Transverse colon (tissue), 4 donors: ENCODE results near the gene EP300. TPM values are rescaled to one million over a fixed set of nuclear protein-coding genes. Genes with fewer than 3 reads are reported as not detected.
"Not testable (repeated sequence)": the region's sequence is repeated elsewhere in the genome, so short reads cannot be mapped to it uniquely, and the experiment has no call there.

ENCODE experiments used
- DNase-seq: peaks from one replicate; pipeline ENCODE4 v3.0.0-alpha.2; 2019
- H3K27ac ChIP-seq, 4 donors: fragments of 200-600 bp; sonication (generic); 2 replicates each; pipeline ENCODE4 v1.5.1; 2016 to 2018; ENCODE audit warnings: inconsistent platforms in 4 of 4
- H3K27me3 ChIP-seq: fragments of 200-600 bp; sonication (generic); 2 replicates; pipeline ENCODE4 v1.5.1; 2017; ENCODE audit warnings: inconsistent platforms
- H3K36me3 ChIP-seq, 4 donors: fragments of 200-600 bp; sonication (generic); 2 replicates each; pipeline ENCODE4 v1.5.1; 2017 to 2019; ENCODE audit warnings: inconsistent platforms in 4 of 4
- H3K4me1 ChIP-seq, 4 donors: fragments of 200-600 bp; sonication (generic); 2 replicates each; pipeline ENCODE4 v1.5.1; 2017 to 2020; ENCODE audit warnings: inconsistent platforms in 4 of 4
- H3K4me3 ChIP-seq, 4 donors: fragments of 200-600 bp; sonication (generic); 1 replicate in 1 of 4; 2 replicates in 3 of 4; pipeline versions ENCODE4 v1.5.1 to v1.6.1; 2017 to 2019; ENCODE audit warnings: inconsistent platforms in 4 of 4
- H3K9me3 ChIP-seq, 2 donors: fragments of 200-600 bp; sonication (generic); 2 replicates each; pipeline ENCODE4 v1.5.1; 2017 to 2019; ENCODE audit warnings: inconsistent platforms in 2 of 2
- EP300 ChIP-seq: sonication (generic); formaldehyde crosslinking; IDR thresholded peaks from one replicate; pipeline ENCODE4 v1.6.1; 2017; ENCODE audit warnings: antibody characterized with exemption, low read depth
- POLR2A ChIP-seq: fragments of 450-650 bp; IDR thresholded peaks from one replicate; pipeline ENCODE4 v1.6.1; 2016; ENCODE audit warnings: antibody characterized with exemption, mild to moderate bottlenecking, moderate library complexity
- POLR2AphosphoS5 ChIP-seq, 3 donors: sonication (generic); formaldehyde crosslinking; IDR thresholded peaks; one replicate each; pipeline ENCODE4 v1.6.1; 2016; ENCODE audit warnings: antibody characterized with exemption in 3 of 3
- WGBS, 2 donors: methylation state at CpG; one replicate each; pipeline ENCODE4 v1.1.5; 2018; ENCODE audit warnings: low coverage in 1 of 2; 5-methylcytosine and 5-hydroxymethylcytosine counted together
- in situ Hi-C, 4 donors: fragments of 200-750 bp; cut with MboI; loops; one replicate each; pipeline versions ENCODE4 v1.15.0 to v1.15.1; 2017; ENCODE audit warnings: low sequenced_read_pairs in 3 of 4, low pct_ligation_motif_present in 1 of 4, low pct_unique_long_range_greater_than_20kb in 1 of 4
- intact Hi-C: fragments of 100-400 bp; cut with DNase I; formaldehyde crosslinking; loops from one replicate; pipeline ENCODE4 v1.15.1; 2023; ENCODE audit warnings: low total_unique reads
- total RNA-seq, 4 donors: library from RNA; depleted of rRNA; stranded (reverse); fragments of >200 nt; gene quantifications; one replicate each; pipeline ENCODE4 v1.1.0, GENCODE V29; 2016
- TF ChIP-seq, protein P1 (sequence below), 5 experiments: fragments of 200-600 bp in 3 of 5; fragments of 450-650 bp in 2 of 5; sonication (generic) in 3 of 5; IDR thresholded peaks; 1 replicate in 2 of 5; 2 replicates in 3 of 5; pipeline ENCODE4 v1.5.1; 2016 to 2017; ENCODE audit warnings: antibody characterized with exemption in 5 of 5, inconsistent platforms in 3 of 5, mild to moderate bottlenecking in 2 of 5, moderate library complexity in 1 of 5

EP300 gene
- total RNA-seq, 4 donors from 2014 or later, result 80.6 to 119 (median 91.6) TPM

DNA sequence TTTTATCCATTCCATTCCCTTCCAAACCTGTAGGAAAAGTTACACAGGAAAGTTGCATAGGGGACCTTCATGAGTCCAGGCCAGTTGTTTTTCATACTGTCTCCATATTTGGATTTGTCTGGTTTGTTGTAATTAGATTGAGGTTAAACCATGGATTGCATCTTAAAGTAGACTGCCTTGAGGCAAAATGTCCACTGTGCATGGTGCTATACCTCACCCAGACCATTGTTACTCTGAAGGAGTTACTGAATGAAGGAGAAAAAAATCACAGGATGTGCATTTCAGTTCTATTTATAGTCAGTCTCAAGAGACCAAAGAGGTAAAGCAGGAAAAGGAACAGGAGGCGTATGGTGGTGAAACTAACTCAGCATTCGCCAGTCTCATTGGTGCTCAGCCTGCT, 83.2 kb downstream of the EP300 start:
- H3K36me3 ChIP-seq, result peaks cover 0 to 73% (median 36%) of the 10 kb centered on the region in 4 donors
- H3K4me1 ChIP-seq, result no peaks in the 10 kb centered on the region
- H3K9me3 ChIP-seq, result no peaks in the 10 kb centered on the region
- in situ Hi-C loops, result no loop called here
- DNase-seq, result no peak
- no peak overlapping the region for H3K27ac ChIP-seq
- intact Hi-C loops, result no loop called here
- H3K4me3 ChIP-seq, result no peak overlapping the region
- TF ChIP-seq POLR2AphosphoS5 (IDR thresholded peaks at IDR 0.05), result no peak
- TF ChIP-seq EP300, result no peak
- TF ChIP-seq POLR2A, result no peak
- TF ChIP-seq, protein P1, sequence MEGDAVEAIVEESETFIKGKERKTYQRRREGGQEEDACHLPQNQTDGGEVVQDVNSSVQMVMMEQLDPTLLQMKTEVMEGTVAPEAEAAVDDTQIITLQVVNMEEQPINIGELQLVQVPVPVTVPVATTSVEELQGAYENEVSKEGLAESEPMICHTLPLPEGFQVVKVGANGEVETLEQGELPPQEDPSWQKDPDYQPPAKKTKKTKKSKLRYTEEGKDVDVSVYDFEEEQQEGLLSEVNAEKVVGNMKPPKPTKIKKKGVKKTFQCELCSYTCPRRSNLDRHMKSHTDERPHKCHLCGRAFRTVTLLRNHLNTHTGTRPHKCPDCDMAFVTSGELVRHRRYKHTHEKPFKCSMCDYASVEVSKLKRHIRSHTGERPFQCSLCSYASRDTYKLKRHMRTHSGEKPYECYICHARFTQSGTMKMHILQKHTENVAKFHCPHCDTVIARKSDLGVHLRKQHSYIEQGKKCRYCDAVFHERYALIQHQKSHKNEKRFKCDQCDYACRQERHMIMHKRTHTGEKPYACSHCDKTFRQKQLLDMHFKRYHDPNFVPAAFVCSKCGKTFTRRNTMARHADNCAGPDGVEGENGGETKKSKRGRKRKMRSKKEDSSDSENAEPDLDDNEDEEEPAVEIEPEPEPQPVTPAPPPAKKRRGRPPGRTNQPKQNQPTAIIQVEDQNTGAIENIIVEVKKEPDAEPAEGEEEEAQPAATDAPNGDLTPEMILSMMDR (IDR thresholded peaks at IDR 0.05), result no peak
- H3K27me3 ChIP-seq, result no peaks in the 10 kb centered on the region
- WGBS, 2 donors, result 83 to 88% methylated on average over 2 of the region's 2 CpGs

DNA sequence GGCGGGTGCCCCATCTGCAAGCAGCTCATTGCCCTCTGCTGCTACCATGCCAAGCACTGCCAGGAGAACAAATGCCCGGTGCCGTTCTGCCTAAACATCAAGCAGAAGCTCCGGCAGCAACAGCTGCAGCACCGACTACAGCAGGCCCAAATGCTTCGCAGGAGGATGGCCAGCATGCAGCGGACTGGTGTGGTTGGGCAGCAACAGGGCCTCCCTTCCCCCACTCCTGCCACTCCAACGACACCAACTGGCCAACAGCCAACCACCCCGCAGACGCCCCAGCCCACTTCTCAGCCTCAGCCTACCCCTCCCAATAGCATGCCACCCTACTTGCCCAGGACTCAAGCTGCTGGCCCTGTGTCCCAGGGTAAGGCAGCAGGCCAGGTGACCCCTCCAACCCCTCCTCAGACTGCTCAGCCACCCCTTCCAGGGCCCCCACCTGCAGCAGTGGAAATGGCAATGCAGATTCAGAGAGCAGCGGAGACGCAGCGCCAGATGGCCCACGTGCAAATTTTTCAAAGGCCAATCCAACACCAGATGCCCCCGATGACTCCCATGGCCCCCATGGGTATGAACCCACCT, 84.7 kb downstream of the EP300 start:
- intact Hi-C loops, result no loop called here
- 93% methylated on average over 3 to 15 of the region's 15 CpGs for WGBS, 2 donors

DNA sequence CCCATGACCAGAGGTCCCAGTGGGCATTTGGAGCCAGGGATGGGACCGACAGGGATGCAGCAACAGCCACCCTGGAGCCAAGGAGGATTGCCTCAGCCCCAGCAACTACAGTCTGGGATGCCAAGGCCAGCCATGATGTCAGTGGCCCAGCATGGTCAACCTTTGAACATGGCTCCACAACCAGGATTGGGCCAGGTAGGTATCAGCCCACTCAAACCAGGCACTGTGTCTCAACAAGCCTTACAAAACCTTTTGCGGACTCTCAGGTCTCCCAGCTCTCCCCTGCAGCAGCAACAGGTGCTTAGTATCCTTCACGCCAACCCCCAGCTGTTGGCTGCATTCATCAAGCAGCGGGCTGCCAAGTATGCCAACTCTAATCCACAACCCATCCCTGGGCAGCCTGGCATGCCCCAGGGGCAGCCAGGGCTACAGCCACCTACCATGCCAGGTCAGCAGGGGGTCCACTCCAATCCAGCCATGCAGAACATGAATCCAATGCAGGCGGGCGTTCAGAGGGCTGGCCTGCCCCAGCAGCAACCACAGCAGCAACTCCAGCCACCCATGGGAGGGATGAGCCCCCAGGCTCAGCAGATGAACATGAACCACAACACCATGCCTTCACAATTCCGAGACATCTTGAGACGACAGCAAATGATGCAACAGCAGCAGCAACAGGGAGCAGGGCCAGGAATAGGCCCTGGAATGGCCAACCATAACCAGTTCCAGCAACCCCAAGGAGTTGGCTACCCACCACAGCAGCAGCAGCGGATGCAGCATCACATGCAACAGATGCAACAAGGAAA, 85.4 kb downstream of the EP300 start:
- intact Hi-C loops (no loop called here), in situ Hi-C loops (no loop called here)
- TF ChIP-seq EP300 (no peak), POLR2AphosphoS5 (IDR thresholded peaks at IDR 0.05) (no peak), POLR2A (no peak)
- TF ChIP-seq, protein P1 (IDR thresholded peaks at IDR 0.05), result no peak
- H3K27ac ChIP-seq, result no peak overlapping the region
- no peak overlapping the region for H3K4me3 ChIP-seq
- peaks cover 0 to 8% (median 3%) of the 10 kb centered on the region in 4 donors for H3K4me1 ChIP-seq
- H3K27me3 ChIP-seq, result no peaks in the 10 kb centered on the region
- WGBS, 2 donors, result 94% methylated on average over 9 of the region's 9 CpGs; no CpG with 5 or more reads in 1 of the 2 donors
- no peak for DNase-seq
- no peaks in the 10 kb centered on the region for H3K9me3 ChIP-seq
- peaks cover 0 to 59% (median 29%) of the 10 kb centered on the region in 4 donors for H3K36me3 ChIP-seq

More for the DNA sequence above, 84.7 kb downstream of the EP300 start:
- TF ChIP-seq, protein P1 (IDR thresholded peaks at IDR 0.05), result no peak
- in situ Hi-C loops, result no loop called here
- Histone ChIP-seq H3K4me1 (peaks cover 0 to 8% (median 3%) of the 10 kb centered on the region in 4 donors), H3K4me3 (no peak overlapping the region), H3K36me3 (peaks cover 0 to 65% (median 32%) of the 10 kb centered on the region in 4 donors), H3K9me3 (no peaks in the 10 kb centered on the region), H3K27ac (no peak overlapping the region), H3K27me3 (no peaks in the 10 kb centered on the region)
- DNase-seq, result no peak

DNA sequence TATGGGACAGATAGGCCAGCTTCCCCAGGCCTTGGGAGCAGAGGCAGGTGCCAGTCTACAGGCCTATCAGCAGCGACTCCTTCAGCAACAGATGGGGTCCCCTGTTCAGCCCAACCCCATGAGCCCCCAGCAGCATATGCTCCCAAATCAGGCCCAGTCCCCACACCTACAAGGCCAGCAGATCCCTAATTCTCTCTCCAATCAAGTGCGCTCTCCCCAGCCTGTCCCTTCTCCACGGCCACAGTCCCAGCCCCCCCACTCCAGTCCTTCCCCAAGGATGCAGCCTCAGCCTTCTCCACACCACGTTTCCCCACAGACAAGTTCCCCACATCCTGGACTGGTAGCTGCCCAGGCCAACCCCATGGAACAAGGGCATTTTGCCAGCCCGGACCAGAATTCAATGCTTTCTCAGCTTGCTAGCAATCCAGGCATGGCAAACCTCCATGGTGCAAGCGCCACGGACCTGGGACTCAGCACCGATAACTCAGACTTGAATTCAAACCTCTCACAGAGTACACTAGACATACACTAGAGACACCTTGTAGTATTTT, 86.1 kb downstream of the EP300 start:
- TF ChIP-seq POLR2AphosphoS5 (IDR thresholded peaks at IDR 0.05) (no peak), POLR2A (no peak), EP300 (no peak)
- TF ChIP-seq, protein P1 (IDR thresholded peaks at IDR 0.05), result no peak
- no peak overlapping the region for H3K27ac ChIP-seq
- in situ Hi-C loops (no loop called here), intact Hi-C loops (no loop called here)
- WGBS, 2 donors, result 72 to 84% methylated on average over 4 to 8 of the region's 8 CpGs
- DNase-seq, result peak; percentile 16
- H3K4me1 ChIP-seq, result peaks cover 0 to 8% (median 3%) of the 10 kb centered on the region in 4 donors
- no peaks in the 10 kb centered on the region for H3K27me3 ChIP-seq
- H3K4me3 ChIP-seq, result no peak overlapping the region
- peaks cover 0 to 52% (median 26%) of the 10 kb centered on the region in 4 donors for H3K36me3 ChIP-seq
- no peaks in the 10 kb centered on the region for H3K9me3 ChIP-seq

DNA sequence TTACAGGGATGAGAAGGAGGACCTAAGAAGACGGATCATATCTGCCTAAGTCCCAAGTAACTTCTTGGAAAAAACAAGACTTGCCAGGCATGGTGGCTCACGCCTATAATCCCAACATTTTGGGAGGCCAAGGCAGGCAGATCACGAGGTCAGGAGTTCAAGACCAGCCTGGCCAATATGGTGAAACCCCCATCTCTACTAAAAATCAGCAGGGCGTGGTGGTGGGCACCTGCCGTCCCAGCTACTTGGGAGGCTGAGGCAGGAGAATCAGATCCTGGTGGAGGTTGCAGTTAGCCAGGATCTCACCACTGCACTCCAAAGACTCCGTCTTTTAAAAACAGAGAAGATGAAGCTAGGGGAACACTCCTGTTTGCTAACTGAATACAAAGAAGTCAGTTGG, 88.0 kb downstream of the EP300 start:
- H3K4me3 ChIP-seq, intact Hi-C loops, H3K27ac ChIP-seq, H3K4me1 ChIP-seq, H3K27me3 ChIP-seq, DNase-seq, in situ Hi-C loops, H3K9me3 ChIP-seq: not testable (repeated sequence)
- 94 to 100% methylated on average over 4 to 6 of the region's 6 CpGs for WGBS, 2 donors
- peaks cover 0 to 36% (median 16%) of the 10 kb centered on the region in 4 donors for H3K36me3 ChIP-seq
